LNCAP (cell line): ENCODE data around the gene BICD2.
A peak's percentile ranks its signal among the peaks of the same experiment; 100 is the strongest.

Experiments used
- CTCF ChIP-seq: fragments of 450-650 bp; IDR thresholded peaks from 2 replicates; pipeline ENCODE4 v1.5.1; 2017; ENCODE audit warnings: mild to moderate bottlenecking

The BICD2 gene

GRCh38 chr9:92711844-92712243, 52.8 kb downstream of the BICD2 start:
- no peak for TF ChIP-seq CTCF

GRCh38 chr9:92711146-92711545, 53.5 kb downstream of the BICD2 start:
- TF ChIP-seq CTCF, result no peak

- no peak for TF ChIP-seq CTCF
These were observed 54.3 kb downstream of the BICD2 start for GRCh38 chr9:92710368-92710767.

GRCh38 chr9:92709954-92710353, 54.7 kb downstream of the BICD2 start:
- no peak for TF ChIP-seq CTCF

GRCh38 chr9:92709240-92709639, 55.4 kb downstream of the BICD2 start:
- TF ChIP-seq CTCF, result no peak

GRCh38 chr9:92707530-92707929, 57.1 kb downstream of the BICD2 start:
- TF ChIP-seq CTCF, result no peak

- peak; percentile 68; the same call in 1 of the 2 replicates for TF ChIP-seq CTCF
These were observed 58.3 kb downstream of the BICD2 start for GRCh38 chr9:92706218-92706940.

- TF ChIP-seq CTCF, result no peak
These were observed 60.1 kb downstream of the BICD2 start for GRCh38 chr9:92704528-92704927.
